ENCODE measurements around the gene MIR17HG.

Gene MIR17HG

GRCh38 chr13:91372911-91373310 is 25.4 kb downstream of the MIR17HG start:
- no peak overlapping the region for H3K4me3 ChIP-seq (ENCODE audit: low read depth, low read length)
- no peak for TF ChIP-seq CTCF (IDR thresholded peaks at IDR 0.05; ENCODE audit: low read depth, low read length)
- TF ChIP-seq MYC (IDR thresholded peaks at IDR 0.05; ENCODE audit: low read depth, low read length) = no peak
- no peak for TF ChIP-seq POLR2A (IDR thresholded peaks at IDR 0.05; ENCODE audit: extremely low read depth, insufficient read length)
- no peak for TF ChIP-seq MAX (IDR thresholded peaks at IDR 0.05; ENCODE audit: low read depth, low read length)
- no peak for DNase-seq (ENCODE audit: low read depth)

GRCh38 chr13:91375116-91375729 is 27.7 kb downstream of the MIR17HG start:
- peak; percentile 64 for DNase-seq (ENCODE audit: low read depth)
- H3K4me3 ChIP-seq (ENCODE audit: low read depth, low read length) = no peak overlapping the region
- TF ChIP-seq CTCF (IDR thresholded peaks at IDR 0.05; ENCODE audit: low read depth, low read length) (peak; percentile 52), POLR2A (IDR thresholded peaks at IDR 0.05; ENCODE audit: extremely low read depth, insufficient read length) (no peak)

GRCh38 chr13:91381371-91381770 is 33.9 kb downstream of the MIR17HG start:
- H3K4me3 ChIP-seq (ENCODE audit: low read depth, low read length) = no peak overlapping the region
- TF ChIP-seq MAX (IDR thresholded peaks at IDR 0.05; ENCODE audit: low read depth, low read length) (no peak), CTCF (IDR thresholded peaks at IDR 0.05; ENCODE audit: low read depth, low read length) (peak; percentile 37), POLR2A (IDR thresholded peaks at IDR 0.05; ENCODE audit: extremely low read depth, insufficient read length) (no peak)
- peak; percentile 49 for DNase-seq (ENCODE audit: low read depth)

- no peak overlapping the region for H3K4me3 ChIP-seq (ENCODE audit: low read depth, low read length)
These were observed 36.3 kb downstream of the MIR17HG start for GRCh38 chr13:91383836-91384235.

GRCh38 chr13:91384896-91385295 is 37.4 kb downstream of the MIR17HG start:
- TF ChIP-seq MYC (IDR thresholded peaks at IDR 0.05; ENCODE audit: low read depth, low read length) (no peak), MAX (IDR thresholded peaks at IDR 0.05; ENCODE audit: low read depth, low read length) (no peak), CTCF (IDR thresholded peaks at IDR 0.05; ENCODE audit: low read depth, low read length) (no peak), POLR2A (IDR thresholded peaks at IDR 0.05; ENCODE audit: extremely low read depth, insufficient read length) (no peak)
- no peak overlapping the region for H3K4me3 ChIP-seq (ENCODE audit: low read depth, low read length)
- DNase-seq (ENCODE audit: low read depth) = no peak

More at GRCh38 chr13:91383836-91384235, 36.3 kb downstream of the MIR17HG start:
- no peak for DNase-seq (ENCODE audit: low read depth)
- TF ChIP-seq CTCF (IDR thresholded peaks at IDR 0.05; ENCODE audit: low read depth, low read length) (no peak), MAX (IDR thresholded peaks at IDR 0.05; ENCODE audit: low read depth, low read length) (no peak), POLR2A (IDR thresholded peaks at IDR 0.05; ENCODE audit: extremely low read depth, insufficient read length) (no peak), MYC (IDR thresholded peaks at IDR 0.05; ENCODE audit: low read depth, low read length) (no peak)

GRCh38 chr13:91389186-91389585 is 41.7 kb downstream of the MIR17HG start:
- no peak for TF ChIP-seq CTCF (IDR thresholded peaks at IDR 0.05; ENCODE audit: low read depth, low read length)
- TF ChIP-seq MYC (IDR thresholded peaks at IDR 0.05; ENCODE audit: low read depth, low read length) = no peak
- no peak for TF ChIP-seq MAX (IDR thresholded peaks at IDR 0.05; ENCODE audit: low read depth, low read length)
- TF ChIP-seq POLR2A (IDR thresholded peaks at IDR 0.05; ENCODE audit: extremely low read depth, insufficient read length) = no peak
- no peak overlapping the region for H3K4me3 ChIP-seq (ENCODE audit: low read depth, low read length)
- no peak for DNase-seq (ENCODE audit: low read depth)
